Liver (tissue), 9 donors: ENCODE measurements around the gene KRT37. TPM values are rescaled to one million over a fixed set of nuclear protein-coding genes. Genes with fewer than 3 reads are reported as not detected.

Experiments used
- DNase-seq: peaks from one replicate; pipeline ENCODE4 v3.0.0-alpha.2; 2017; ENCODE audit warnings: low spot score
- H3K27ac ChIP-seq, 2 donors: one replicate each; pipeline ENCODE4 v1.7.0; 2013; ENCODE audit warnings: inconsistent platforms in 2 of 2, low read length in 2 of 2, control low read depth in 1 of 2, low read depth in 1 of 2, mild to moderate bottlenecking in 1 of 2
- H3K27me3 ChIP-seq, 4 donors: one replicate each; pipeline versions ENCODE4 v1.6.1 to v1.7.0; 2013; ENCODE audit warnings: low read length in 3 of 4, inconsistent platforms in 1 of 4, mild to moderate bottlenecking in 1 of 4, moderate library complexity in 1 of 4; ENCODE audit not compliant: control insufficient read depth in 4 of 4, insufficient read depth in 4 of 4
- H3K36me3 ChIP-seq, 4 donors: one replicate each; pipeline versions ENCODE4 v1.6.1 to v1.7.0; 2013; ENCODE audit warnings: low read length in 3 of 4, mild to moderate bottlenecking in 3 of 4, low read depth in 1 of 4, moderate library complexity in 1 of 4; ENCODE audit not compliant: control insufficient read depth in 4 of 4, insufficient read depth in 3 of 4
- H3K4me1 ChIP-seq, 4 donors: one replicate each; pipeline versions ENCODE4 v1.6.1 to v1.7.0; 2013; ENCODE audit warnings: low read length in 3 of 4, mild to moderate bottlenecking in 3 of 4, moderate library complexity in 1 of 4; ENCODE audit not compliant: control insufficient read depth in 4 of 4, insufficient read depth in 4 of 4
- H3K4me3 ChIP-seq, 3 donors: one replicate each; pipeline versions ENCODE4 v1.6.1 to v1.7.0; 2013; ENCODE audit warnings: low read length in 3 of 3, control low read depth in 1 of 3, low read depth in 1 of 3, mild to moderate bottlenecking in 1 of 3
- H3K9ac ChIP-seq, 2 donors: one replicate each; pipeline ENCODE4 v1.7.0; 2013; ENCODE audit warnings: low read length in 2 of 2, mild to moderate bottlenecking in 2 of 2, moderate library complexity in 2 of 2, control low read depth in 1 of 2, low read depth in 1 of 2
- H3K9me3 ChIP-seq, 4 donors: one replicate each; pipeline versions ENCODE4 v1.6.1 to v1.7.0; 2013; ENCODE audit warnings: low read length in 3 of 4; ENCODE audit not compliant: control insufficient read depth in 4 of 4
- EGR1 ChIP-seq, 2 donors: IDR thresholded peaks; 2 replicates each; pipeline ENCODE4 v1.6.1; 2016 to 2018; ENCODE audit warnings: antibody characterized with exemption in 2 of 2, low read depth in 2 of 2
- FOXA1 ChIP-seq: IDR thresholded peaks from 2 replicates; pipeline ENCODE4 v1.6.1; 2016; ENCODE audit warnings: antibody characterized with exemption
- GABPA ChIP-seq, 2 donors: IDR thresholded peaks in 1 of 2; conservative IDR thresholded peaks in 1 of 2; 2 replicates each; pipeline ENCODE4 v1.6.1; 2016; ENCODE audit warnings: antibody characterized with exemption in 2 of 2, mild to moderate bottlenecking in 1 of 2, moderate library complexity in 1 of 2
- HNF4A ChIP-seq, 2 donors: conservative IDR thresholded peaks; 2 replicates each; pipeline ENCODE4 v1.6.1; 2016; ENCODE audit warnings: antibody characterized with exemption in 2 of 2, mild to moderate bottlenecking in 2 of 2
- HNF4G ChIP-seq: IDR thresholded peaks from 2 replicates; pipeline ENCODE4 v1.6.1; 2016; ENCODE audit warnings: antibody characterized with exemption
- JUND ChIP-seq, 2 donors: IDR thresholded peaks; 2 replicates each; pipeline ENCODE4 v1.6.1; 2016; ENCODE audit warnings: antibody characterized with exemption in 2 of 2
- NR2F2 ChIP-seq: IDR thresholded peaks from 2 replicates; pipeline ENCODE4 v1.6.1; 2016; ENCODE audit warnings: antibody characterized with exemption
- RAD21 ChIP-seq, 2 donors: IDR thresholded peaks; 2 replicates each; pipeline ENCODE4 v1.6.1; 2016; ENCODE audit warnings: antibody characterized with exemption in 2 of 2, mild to moderate bottlenecking in 2 of 2
- RXRA ChIP-seq, 2 donors: IDR thresholded peaks; 2 replicates each; pipeline ENCODE4 v1.6.1; 2017 to 2018; ENCODE audit warnings: antibody characterized with exemption in 2 of 2, mild to moderate bottlenecking in 1 of 2
- TAF1 ChIP-seq: conservative IDR thresholded peaks from 2 replicates; pipeline ENCODE4 v1.6.1; 2016; ENCODE audit warnings: antibody characterized with exemption, mild to moderate bottlenecking
- YY1 ChIP-seq: IDR thresholded peaks from 2 replicates; pipeline ENCODE4 v1.6.1; 2016; ENCODE audit warnings: antibody characterized with exemption, mild to moderate bottlenecking
- ZBTB33 ChIP-seq: IDR thresholded peaks from 2 replicates; pipeline ENCODE4 v1.6.1; 2016; ENCODE audit warnings: antibody characterized with exemption
- WGBS: extraction: QIAGEN DNeasy Blood & Tissue Kit; methylation state at CpG from one replicate; pipeline ENCODE4 v1.1.7; 2013; 5-methylcytosine and 5-hydroxymethylcytosine counted together
- polyA plus RNA-seq, 2 donors: library from polyadenylated mRNA; stranded (reverse) in 1 of 2; unstranded in 1 of 2; fragments of 200-250 nt in 1 of 2; fragments of >200 nt in 1 of 2; fragmentation: Nextera tagmentation in 1 of 2; extraction: Ambion mirVana in 1 of 2; gene quantifications; one replicate each; pipeline versions ENCODE4 v1.2.1 to v1.2.3, GENCODE V29; 2013 to 2015
- total RNA-seq, 2 donors: library from RNA; depleted of rRNA; stranded (reverse); fragments of >200 nt; gene quantifications; one replicate each; pipeline ENCODE4 v1.2.3, GENCODE V29; 2014
- TF ChIP-seq, protein P1 (sequence below): fragments of 150-350 bp; IDR thresholded peaks from 2 replicates; pipeline ENCODE4 v1.5.1; 2017; ENCODE audit warnings: improper control_type of control experiment, low read depth, low read length; ENCODE audit not compliant: missing input control
- TF ChIP-seq, protein P2 (sequence below): IDR thresholded peaks from 2 replicates; pipeline ENCODE4 v1.6.1; 2016; ENCODE audit warnings: antibody characterized with exemption
- TF ChIP-seq, protein P3 (sequence below): IDR thresholded peaks from 2 replicates; pipeline ENCODE4 v1.6.1; 2016; ENCODE audit warnings: antibody characterized with exemption, mild to moderate bottlenecking
- donor health status: healthy.
- donor health status: healthy.
- donor health status: healthy.
- donor health status: healthy.
- donor health status: healthy.

Gene KRT37
- total and polyA plus RNA-seq, 4 donors: not detected

- Histone ChIP-seq H3K9ac (no peak overlapping the region), H3K9me3 (no peaks in the 10 kb centered on the region), H3K4me3 (no peak overlapping the region), H3K27me3 (no peaks in the 10 kb centered on the region), H3K27ac (no peak overlapping the region), H3K4me1 (peaks cover 0 to 17% (median 9%) of the 10 kb centered on the region in 4 donors), H3K36me3 (no peaks in the 10 kb centered on the region)
- no peak for DNase-seq
- TF ChIP-seq, protein P1, sequence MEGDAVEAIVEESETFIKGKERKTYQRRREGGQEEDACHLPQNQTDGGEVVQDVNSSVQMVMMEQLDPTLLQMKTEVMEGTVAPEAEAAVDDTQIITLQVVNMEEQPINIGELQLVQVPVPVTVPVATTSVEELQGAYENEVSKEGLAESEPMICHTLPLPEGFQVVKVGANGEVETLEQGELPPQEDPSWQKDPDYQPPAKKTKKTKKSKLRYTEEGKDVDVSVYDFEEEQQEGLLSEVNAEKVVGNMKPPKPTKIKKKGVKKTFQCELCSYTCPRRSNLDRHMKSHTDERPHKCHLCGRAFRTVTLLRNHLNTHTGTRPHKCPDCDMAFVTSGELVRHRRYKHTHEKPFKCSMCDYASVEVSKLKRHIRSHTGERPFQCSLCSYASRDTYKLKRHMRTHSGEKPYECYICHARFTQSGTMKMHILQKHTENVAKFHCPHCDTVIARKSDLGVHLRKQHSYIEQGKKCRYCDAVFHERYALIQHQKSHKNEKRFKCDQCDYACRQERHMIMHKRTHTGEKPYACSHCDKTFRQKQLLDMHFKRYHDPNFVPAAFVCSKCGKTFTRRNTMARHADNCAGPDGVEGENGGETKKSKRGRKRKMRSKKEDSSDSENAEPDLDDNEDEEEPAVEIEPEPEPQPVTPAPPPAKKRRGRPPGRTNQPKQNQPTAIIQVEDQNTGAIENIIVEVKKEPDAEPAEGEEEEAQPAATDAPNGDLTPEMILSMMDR: no peak
- TF ChIP-seq EGR1 (IDR thresholded peaks at IDR 0.05; ENCODE audit: low read depth in 2 of 2): no peak
- WGBS: 84% methylated on average over 4 of the region's 4 CpGs
Measured at GRCh38 chr17:41420134-41420533, 4.3 kb downstream of the KRT37 start.

GRCh38 chr17:41419716-41420115 is 4.7 kb downstream of the KRT37 start:
- 92% methylated on average over 4 of the region's 4 CpGs for WGBS
- no peak for DNase-seq
- no peak overlapping the region for H3K4me3 ChIP-seq

More at GRCh38 chr17:41419716-41420115, 4.7 kb downstream of the KRT37 start:
- Histone ChIP-seq H3K4me1 (peaks cover 0 to 17% (median 10%) of the 10 kb centered on the region in 4 donors), H3K9ac (no peak overlapping the region), H3K27ac (no peak overlapping the region), H3K27me3 (no peaks in the 10 kb centered on the region), H3K9me3 (no peaks in the 10 kb centered on the region), H3K36me3 (no peaks in the 10 kb centered on the region)
- TF ChIP-seq YY1: no peak
- no peak for TF ChIP-seq RXRA (IDR thresholded peaks at IDR 0.05)
- no peak for TF ChIP-seq HNF4A (conservative IDR thresholded peaks at IDR 0.05)
- TF ChIP-seq, protein P2, sequence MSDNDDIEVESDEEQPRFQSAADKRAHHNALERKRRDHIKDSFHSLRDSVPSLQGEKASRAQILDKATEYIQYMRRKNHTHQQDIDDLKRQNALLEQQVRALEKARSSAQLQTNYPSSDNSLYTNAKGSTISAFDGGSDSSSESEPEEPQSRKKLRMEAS: no peak
- TF ChIP-seq JUND (IDR thresholded peaks at IDR 0.05): no peak
- TF ChIP-seq HNF4G: no peak
- TF ChIP-seq, protein P3, sequence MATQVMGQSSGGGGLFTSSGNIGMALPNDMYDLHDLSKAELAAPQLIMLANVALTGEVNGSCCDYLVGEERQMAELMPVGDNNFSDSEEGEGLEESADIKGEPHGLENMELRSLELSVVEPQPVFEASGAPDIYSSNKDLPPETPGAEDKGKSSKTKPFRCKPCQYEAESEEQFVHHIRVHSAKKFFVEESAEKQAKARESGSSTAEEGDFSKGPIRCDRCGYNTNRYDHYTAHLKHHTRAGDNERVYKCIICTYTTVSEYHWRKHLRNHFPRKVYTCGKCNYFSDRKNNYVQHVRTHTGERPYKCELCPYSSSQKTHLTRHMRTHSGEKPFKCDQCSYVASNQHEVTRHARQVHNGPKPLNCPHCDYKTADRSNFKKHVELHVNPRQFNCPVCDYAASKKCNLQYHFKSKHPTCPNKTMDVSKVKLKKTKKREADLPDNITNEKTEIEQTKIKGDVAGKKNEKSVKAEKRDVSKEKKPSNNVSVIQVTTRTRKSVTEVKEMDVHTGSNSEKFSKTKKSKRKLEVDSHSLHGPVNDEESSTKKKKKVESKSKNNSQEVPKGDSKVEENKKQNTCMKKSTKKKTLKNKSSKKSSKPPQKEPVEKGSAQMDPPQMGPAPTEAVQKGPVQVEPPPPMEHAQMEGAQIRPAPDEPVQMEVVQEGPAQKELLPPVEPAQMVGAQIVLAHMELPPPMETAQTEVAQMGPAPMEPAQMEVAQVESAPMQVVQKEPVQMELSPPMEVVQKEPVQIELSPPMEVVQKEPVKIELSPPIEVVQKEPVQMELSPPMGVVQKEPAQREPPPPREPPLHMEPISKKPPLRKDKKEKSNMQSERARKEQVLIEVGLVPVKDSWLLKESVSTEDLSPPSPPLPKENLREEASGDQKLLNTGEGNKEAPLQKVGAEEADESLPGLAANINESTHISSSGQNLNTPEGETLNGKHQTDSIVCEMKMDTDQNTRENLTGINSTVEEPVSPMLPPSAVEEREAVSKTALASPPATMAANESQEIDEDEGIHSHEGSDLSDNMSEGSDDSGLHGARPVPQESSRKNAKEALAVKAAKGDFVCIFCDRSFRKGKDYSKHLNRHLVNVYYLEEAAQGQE: no peak
- no peak for TF ChIP-seq NR2F2
- no peak for TF ChIP-seq RAD21 (IDR thresholded peaks at IDR 0.05)
- TF ChIP-seq ZBTB33: no peak
- no peak for TF ChIP-seq GABPA (IDR thresholded peaks at IDR 0.05 in 1 of 2, conservative IDR thresholded peaks at IDR 0.05 in 1 of 2)
- TF ChIP-seq, protein P1: no peak
- no peak for TF ChIP-seq TAF1
- TF ChIP-seq FOXA1: no peak
- no peak for TF ChIP-seq EGR1 (IDR thresholded peaks at IDR 0.05; ENCODE audit: low read depth in 2 of 2)
